T-helper 17 cell (primary cell): ENCODE data around the gene HTN3. TPM values are rescaled to one million over a fixed set of nuclear protein-coding genes. Genes with fewer than 3 reads are reported as not detected.
"Not testable (repeated sequence)": the region's sequence is repeated elsewhere in the genome, so short reads cannot be mapped to it uniquely, and the experiment has no call there.

ENCODE experiments used
- ATAC-seq: fragments of 150-1000 bp; cut with Tn5 transposase; 2 replicates; pipeline ENCODE4 v1.10.0; 2021; ENCODE audit warnings: mild to moderate bottlenecking, moderate library complexity
- DNase-seq, 3 donors: peaks; one replicate each; pipeline versions ENCODE4 v3.0.0 to v3.0.0-alpha.2; 2020 to 2021
- H3K9me3 ChIP-seq: one replicate; pipeline ENCODE4 v1.7.0; 2013; ENCODE audit warnings: low read length, mild to moderate bottlenecking; ENCODE audit not compliant: control insufficient read depth, poor library complexity, severe bottlenecking
- H3K27ac Mint-ChIP-seq: one replicate; pipeline ENCODE4 v1.8.0; 2022; ENCODE audit warnings: mild to moderate bottlenecking, moderate library complexity, mixed read lengths
- H3K27me3 Mint-ChIP-seq: one replicate; pipeline ENCODE4 v1.8.0; 2022; ENCODE audit warnings: mixed read lengths
- H3K36me3 Mint-ChIP-seq: one replicate; pipeline ENCODE4 v1.8.0; 2022; ENCODE audit warnings: low read depth, mixed read lengths
- H3K4me1 Mint-ChIP-seq: one replicate; pipeline ENCODE4 v1.8.0; 2022; ENCODE audit warnings: mild to moderate bottlenecking, mixed read lengths
- H3K4me3 Mint-ChIP-seq: one replicate; pipeline ENCODE4 v1.8.0; 2022; ENCODE audit warnings: mild to moderate bottlenecking, moderate library complexity, mixed read lengths
- total RNA-seq, 4 donors: library from RNA in 2 of 4; stranded (reverse) in 2 of 4; gene quantifications; one replicate each; pipeline ENCODE4 v1.2.3 and lab custom pipeline; 2022 to 2026

The HTN3 gene
- total RNA-seq (not detected), total RNA-seq (lab: John Stamatoyannopoulos, UW) (0 reads per million in 2 donors)

- not testable (repeated sequence) for H3K4me3 Mint-ChIP-seq, H3K9me3 ChIP-seq, H3K27ac Mint-ChIP-seq, H3K36me3 Mint-ChIP-seq, H3K4me1 Mint-ChIP-seq, DNase-seq, ATAC-seq, H3K27me3 Mint-ChIP-seq
Observed at GRCh38 chr4:70028159-70028558, at the start of gene HTN3. HTN3 (plus strand) TSS chr4:70028459; CDS start chr4:70030741, 2,282 bp downstream.

DNA sequence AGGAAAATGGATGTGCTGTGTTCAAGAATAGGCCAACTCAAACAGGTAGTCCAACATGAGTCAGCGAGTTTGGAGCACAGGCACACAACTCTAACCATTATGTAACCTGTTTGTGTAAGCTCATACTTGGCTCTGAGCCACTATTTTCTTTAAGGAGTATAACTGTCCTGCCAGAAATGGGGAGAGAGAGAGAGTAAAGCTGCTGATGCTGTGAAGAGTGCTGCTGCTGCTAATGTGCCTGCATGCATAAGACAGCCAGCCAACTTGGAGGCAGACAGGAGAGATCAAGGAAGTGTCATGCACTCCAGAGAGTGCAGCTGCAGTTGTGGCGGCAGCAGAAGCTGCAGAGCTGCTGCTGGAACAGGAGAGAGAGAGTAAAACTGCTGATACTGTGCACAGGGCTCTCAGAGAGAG, 44.2 kb upstream of the HTN3 start:
- H3K36me3 Mint-ChIP-seq = no peaks in the 10 kb centered on the region
- H3K27me3 Mint-ChIP-seq = no peaks in the 10 kb centered on the region
- DNase-seq (no peak), ATAC-seq (no peak)
- H3K4me3 Mint-ChIP-seq = no peak overlapping the region
- H3K27ac Mint-ChIP-seq = no peak overlapping the region
- H3K9me3 ChIP-seq = no peaks in the 10 kb centered on the region
- no peaks in the 10 kb centered on the region for H3K4me1 Mint-ChIP-seq

DNA sequence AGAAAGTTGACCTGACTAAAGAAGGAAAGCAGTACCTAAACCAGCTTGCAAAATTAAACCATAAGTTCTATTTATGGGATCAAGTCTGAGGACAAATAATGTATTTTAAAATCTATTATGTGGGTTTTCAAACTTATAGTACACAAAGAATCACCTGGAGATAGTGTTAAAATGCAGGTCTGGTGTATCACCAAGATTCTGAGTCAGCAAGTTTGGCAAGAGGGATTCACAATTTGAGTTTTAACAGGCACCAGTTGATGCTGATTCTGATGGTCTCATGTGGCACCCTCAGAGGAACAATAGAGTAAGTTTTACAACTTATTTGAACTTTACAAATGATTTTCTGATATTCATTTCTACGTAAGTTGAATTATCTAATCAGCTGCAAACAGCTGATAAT, 41.6 kb upstream of the HTN3 start:
- no peak for DNase-seq
- Mint-ChIP-seq H3K4me1 (no peaks in the 10 kb centered on the region), H3K36me3 (no peaks in the 10 kb centered on the region), H3K27ac (no peak overlapping the region), H3K4me3 (no peak overlapping the region), H3K27me3 (no peaks in the 10 kb centered on the region)
- ATAC-seq = no peak
- H3K9me3 ChIP-seq = no peaks in the 10 kb centered on the region

DNA sequence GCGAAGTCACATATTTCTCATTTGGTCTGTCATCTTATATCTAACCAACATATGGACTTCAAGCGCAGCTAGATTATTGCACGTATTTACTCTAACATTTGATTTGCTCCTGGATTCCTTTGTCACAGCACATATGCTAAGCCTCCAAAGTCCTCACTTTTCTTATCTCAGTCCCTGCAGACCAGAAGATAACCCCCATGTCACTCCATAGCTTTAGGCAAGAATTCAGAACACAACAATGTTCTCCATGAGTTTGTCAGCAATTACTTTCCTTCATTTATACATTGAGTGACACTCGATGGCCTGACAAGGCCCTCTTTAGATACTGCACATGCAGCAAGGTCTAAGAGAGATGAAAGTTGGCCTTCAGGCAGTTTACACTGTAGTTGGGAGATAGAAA, 37.2 kb upstream of the HTN3 start:
- DNase-seq = no peak
- H3K27ac Mint-ChIP-seq = no peak overlapping the region
- no peak overlapping the region for H3K4me3 Mint-ChIP-seq
- no peaks in the 10 kb centered on the region for H3K4me1 Mint-ChIP-seq
- no peaks in the 10 kb centered on the region for H3K27me3 Mint-ChIP-seq
- no peak for ATAC-seq
- H3K9me3 ChIP-seq = no peaks in the 10 kb centered on the region
- no peaks in the 10 kb centered on the region for H3K36me3 Mint-ChIP-seq

DNA sequence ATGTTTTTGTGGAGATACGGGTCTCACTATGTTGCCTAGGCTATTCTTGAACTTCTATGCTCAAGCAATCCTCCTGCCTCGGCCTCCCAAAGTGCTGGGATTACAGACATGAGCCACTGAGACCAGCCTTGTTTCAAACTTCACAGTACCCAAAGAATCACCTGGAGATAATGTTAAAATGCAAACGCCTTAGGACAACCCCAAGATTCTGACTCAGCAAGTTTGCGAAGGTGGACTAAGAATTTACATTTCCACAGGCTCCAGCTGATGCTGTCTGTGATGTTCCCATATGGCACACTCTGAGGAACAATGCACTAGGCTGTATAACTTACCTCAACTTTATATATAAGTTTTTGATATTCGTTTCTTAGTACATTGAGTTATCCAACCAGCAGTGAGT, 33.5 kb upstream of the HTN3 start:
- H3K4me3 Mint-ChIP-seq = no peak overlapping the region
- no peaks in the 10 kb centered on the region for H3K4me1 Mint-ChIP-seq
- H3K27me3 Mint-ChIP-seq = no peaks in the 10 kb centered on the region
- H3K9me3 ChIP-seq = no peaks in the 10 kb centered on the region
- ATAC-seq = no peak
- DNase-seq = no peak
- no peaks in the 10 kb centered on the region for H3K36me3 Mint-ChIP-seq
- H3K27ac Mint-ChIP-seq = no peak overlapping the region

- H3K4me1 Mint-ChIP-seq = no peaks in the 10 kb centered on the region
- no peaks in the 10 kb centered on the region for H3K36me3 Mint-ChIP-seq
- no peaks in the 10 kb centered on the region for H3K27me3 Mint-ChIP-seq
- no peak within 1 kb of the TSS for H3K4me3 Mint-ChIP-seq
- no peaks in the 10 kb centered on the region for H3K9me3 ChIP-seq
- ATAC-seq (no peak), DNase-seq (no peak)
- no peak within 1 kb of the TSS for H3K27ac Mint-ChIP-seq
Observed at GRCh38 chr4:69995526-69996016, 32.7 kb upstream of the HTN3 start, which contains the start of gene STATH. STATH (plus strand) TSS chr4:69995966; CDS start chr4:69998438, 2,472 bp downstream.

DNA sequence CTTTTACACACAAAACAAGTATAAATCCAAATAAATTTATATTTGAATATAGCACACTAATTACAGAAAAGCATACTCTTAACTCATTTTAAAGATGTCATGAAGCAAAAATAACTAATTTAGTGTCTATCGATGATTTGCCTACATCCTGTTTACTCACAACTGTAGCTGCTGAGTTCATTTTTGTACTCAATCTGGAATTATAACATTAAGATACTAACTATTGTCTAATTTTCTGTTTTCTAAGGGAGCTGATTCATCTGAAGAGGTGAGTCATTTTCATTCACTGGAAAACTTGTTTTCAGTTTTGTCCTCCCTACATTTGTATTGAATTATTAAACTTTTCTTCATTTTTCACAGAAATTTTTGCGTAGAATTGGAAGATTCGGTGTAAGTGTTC, 28.8 kb upstream of the HTN3 start:
- H3K36me3 Mint-ChIP-seq = no peaks in the 10 kb centered on the region
- ATAC-seq (no peak), DNase-seq (no peak)
- H3K9me3 ChIP-seq = no peaks in the 10 kb centered on the region
- no peak overlapping the region for H3K4me3 Mint-ChIP-seq
- no peaks in the 10 kb centered on the region for H3K4me1 Mint-ChIP-seq
- H3K27me3 Mint-ChIP-seq = no peaks in the 10 kb centered on the region
- H3K27ac Mint-ChIP-seq = no peak overlapping the region

GRCh38 chr4:70000711-70001110, 27.5 kb upstream of the HTN3 start:
- no peak overlapping the region for H3K27ac Mint-ChIP-seq
- H3K4me3 Mint-ChIP-seq = no peak overlapping the region
- no peaks in the 10 kb centered on the region for H3K9me3 ChIP-seq
- H3K27me3 Mint-ChIP-seq = no peaks in the 10 kb centered on the region
- no peaks in the 10 kb centered on the region for H3K4me1 Mint-ChIP-seq
- no peak for ATAC-seq
- DNase-seq = no peak
- no peaks in the 10 kb centered on the region for H3K36me3 Mint-ChIP-seq

DNA sequence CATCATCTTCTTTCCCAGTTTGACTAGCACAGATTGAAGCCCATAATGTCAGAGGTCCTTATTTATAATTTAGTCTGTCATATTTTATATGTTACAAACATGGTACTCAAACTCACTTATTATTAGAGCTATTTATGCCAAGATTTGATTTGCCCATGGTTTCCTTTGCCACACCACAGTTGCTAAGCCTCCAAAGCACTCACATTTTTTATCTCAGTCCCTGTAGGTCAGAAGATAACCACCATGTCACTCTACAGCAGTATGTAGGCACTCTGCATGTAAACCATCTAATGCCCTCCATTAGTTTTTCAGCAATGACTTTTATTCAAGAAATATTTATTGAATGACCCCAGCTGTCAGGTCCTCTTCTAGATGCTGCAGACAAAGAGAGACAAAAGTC, 25.8 kb upstream of the HTN3 start:
- ATAC-seq (no peak), DNase-seq (no peak)
- no peak overlapping the region for H3K27ac Mint-ChIP-seq
- no peaks in the 10 kb centered on the region for H3K9me3 ChIP-seq
- H3K36me3 Mint-ChIP-seq = no peaks in the 10 kb centered on the region
- no peak overlapping the region for H3K4me3 Mint-ChIP-seq
- no peaks in the 10 kb centered on the region for H3K27me3 Mint-ChIP-seq
- no peaks in the 10 kb centered on the region for H3K4me1 Mint-ChIP-seq

GRCh38 chr4:70008771-70009170, 19.5 kb upstream of the HTN3 start:
- no peaks in the 10 kb centered on the region for H3K9me3 ChIP-seq
- no peak overlapping the region for H3K4me3 Mint-ChIP-seq
- H3K36me3 Mint-ChIP-seq = no peaks in the 10 kb centered on the region
- DNase-seq (no peak), ATAC-seq (no peak)
- H3K27me3 Mint-ChIP-seq = no peaks in the 10 kb centered on the region
- no peak overlapping the region for H3K27ac Mint-ChIP-seq
- H3K4me1 Mint-ChIP-seq = no peaks in the 10 kb centered on the region

- not testable (repeated sequence) for H3K4me3 Mint-ChIP-seq, ATAC-seq, H3K9me3 ChIP-seq, H3K27ac Mint-ChIP-seq, H3K36me3 Mint-ChIP-seq, H3K27me3 Mint-ChIP-seq, H3K4me1 Mint-ChIP-seq, DNase-seq
Observed at GRCh38 chr4:70019006-70019405, 9.3 kb upstream of the HTN3 start.

DNA sequence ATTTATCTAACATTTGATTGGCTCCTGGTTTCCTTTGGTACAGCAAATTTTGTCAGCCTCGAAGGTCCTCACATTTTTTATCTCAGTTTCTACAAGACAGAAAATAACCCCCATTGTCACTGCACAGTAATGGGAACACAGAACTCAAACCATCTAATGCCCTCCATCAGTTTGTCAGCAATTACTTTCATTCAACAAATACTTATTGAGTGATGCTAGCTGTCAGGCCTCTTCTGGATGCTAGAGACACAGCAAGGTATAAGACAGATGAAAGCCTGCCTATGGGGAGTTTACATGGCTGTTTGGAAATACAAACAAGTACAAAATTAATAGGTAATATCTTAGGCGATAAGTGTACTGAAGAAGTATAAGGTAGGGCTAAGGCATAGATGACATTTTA, 5.0 kb upstream of the HTN3 start:
- Mint-ChIP-seq H3K4me1 (no peaks in the 10 kb centered on the region), H3K27me3 (no peaks in the 10 kb centered on the region), H3K36me3 (no peaks in the 10 kb centered on the region), H3K4me3 (no peak overlapping the region), H3K27ac (no peak overlapping the region)
- no peaks in the 10 kb centered on the region for H3K9me3 ChIP-seq
- no peak for ATAC-seq
- no peak for DNase-seq

GRCh38 chr4:70027011-70027410, 1.2 kb upstream of the HTN3 start:
- no peak overlapping the region for H3K27ac Mint-ChIP-seq
- H3K27me3 Mint-ChIP-seq = peaks cover 7% of the 10 kb centered on the region
- ATAC-seq = no peak
- H3K4me1 Mint-ChIP-seq = no peaks in the 10 kb centered on the region
- DNase-seq = no peak
- no peaks in the 10 kb centered on the region for H3K36me3 Mint-ChIP-seq
- no peak overlapping the region for H3K4me3 Mint-ChIP-seq
- no peaks in the 10 kb centered on the region for H3K9me3 ChIP-seq

DNA sequence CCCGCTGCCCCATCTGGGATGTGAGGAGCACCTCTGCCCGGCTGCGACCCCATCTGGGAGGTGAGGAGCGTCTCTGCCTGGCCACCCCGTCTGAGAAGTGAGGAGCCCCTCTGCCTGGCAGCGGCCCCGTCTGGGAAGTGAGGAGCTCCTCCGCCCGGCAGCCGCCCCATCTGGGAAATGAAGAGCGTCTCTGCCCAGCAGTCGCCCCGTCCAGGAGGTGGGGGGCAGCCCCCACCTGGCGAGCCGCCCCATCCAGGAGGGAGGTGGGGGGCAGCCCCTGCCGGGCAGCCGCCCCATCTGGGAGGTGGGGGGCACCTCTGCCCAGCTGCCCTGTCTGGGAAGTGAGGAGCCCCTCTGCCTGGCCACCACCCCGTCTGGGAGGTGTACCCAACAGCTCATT, 9.3 kb downstream of the HTN3 start:
- not testable (repeated sequence) for ATAC-seq, DNase-seq, H3K4me1 Mint-ChIP-seq, H3K36me3 Mint-ChIP-seq, H3K9me3 ChIP-seq, H3K27me3 Mint-ChIP-seq, H3K4me3 Mint-ChIP-seq, H3K27ac Mint-ChIP-seq
